CD4-positive, alpha-beta T cell (primary cell): ENCODE measurements around the gene CXCL12. TPM values are rescaled to one million over a fixed set of nuclear protein-coding genes. Genes with fewer than 3 reads are reported as not detected.

Source experiments
- ATAC-seq: fragments of 200-7000 bp; cut with Tn5 transposase; one replicate; pipeline ENCODE4 v1.10.0; 2022; ENCODE audit warnings: mild to moderate bottlenecking; ENCODE audit not compliant: poor library complexity
- CTCF ChIA-PET: fragments of 350-600 bp; sonication (Branson Sonifier 250); formaldehyde crosslinking; loops from one replicate; lab custom pipeline; 2021; ENCODE audit warnings: antibody characterized with exemption, inconsistent platforms; lab: Charles Lee
- POLR2A ChIA-PET: fragments of 350-600 bp; sonication (Branson Sonifier 250); formaldehyde crosslinking; loops from one replicate; lab custom pipeline; 2021; ENCODE audit warnings: antibody characterized with exemption, inconsistent platforms; lab: Charles Lee
- DNase-seq, 14 experiments: peaks; one replicate each; pipeline ENCODE4 v3.0.0-alpha.2; 2013 to 2020; ENCODE audit warnings: mixed read lengths in 2 of 14
- H3K27ac ChIP-seq, 2 donors: one replicate each; pipeline versions ENCODE4 v1.5.1 to v1.7.0; 2013; ENCODE audit warnings: low read length in 2 of 2, low read depth in 1 of 2, mild to moderate bottlenecking in 1 of 2
- H3K27me3 ChIP-seq, 2 experiments: 1 replicate in 1 of 2; 2 replicates in 1 of 2; pipeline versions ENCODE4 v1.6.1 to v1.7.0; 2013; ENCODE audit warnings: low read length in 2 of 2, control low read depth in 1 of 2, mild to moderate bottlenecking in 1 of 2, moderate library complexity in 1 of 2; ENCODE audit not compliant: insufficient read depth in 2 of 2, control insufficient read depth in 1 of 2
- H3K36me3 ChIP-seq: one replicate; pipeline ENCODE4 v1.6.1; 2013; ENCODE audit warnings: low read length, control low read depth; ENCODE audit not compliant: insufficient read depth
- H3K4me1 ChIP-seq: one replicate; pipeline ENCODE4 v1.6.1; 2013; ENCODE audit warnings: low read length, control low read depth; ENCODE audit not compliant: insufficient read depth
- H3K4me3 ChIP-seq: one replicate; pipeline ENCODE4 v1.5.1; 2013; ENCODE audit warnings: mild to moderate bottlenecking, low read length, moderate library complexity
- H3K9me3 ChIP-seq, 2 experiments: 1 replicate in 1 of 2; 2 replicates in 1 of 2; pipeline versions ENCODE4 v1.6.1 to v1.7.0; 2013; ENCODE audit warnings: low read length in 2 of 2, mild to moderate bottlenecking in 2 of 2, control low read depth in 1 of 2, moderate library complexity in 1 of 2; ENCODE audit not compliant: control insufficient read depth in 1 of 2, insufficient read depth in 1 of 2
- H3K27ac Mint-ChIP-seq: one replicate; pipeline ENCODE4 v1.8.0; 2020; ENCODE audit warnings: mixed read lengths
- H3K27me3 Mint-ChIP-seq: one replicate; pipeline ENCODE4 v1.8.0; 2021; ENCODE audit warnings: mixed read lengths
- H3K36me3 Mint-ChIP-seq: one replicate; pipeline ENCODE4 v1.8.0; 2021; ENCODE audit warnings: low read depth, mixed read lengths
- H3K4me1 Mint-ChIP-seq: one replicate; pipeline ENCODE4 v1.8.0; 2021; ENCODE audit warnings: low read depth, mixed read lengths
- H3K4me3 Mint-ChIP-seq: one replicate; pipeline ENCODE4 v1.8.0; 2020; ENCODE audit warnings: mild to moderate bottlenecking, mixed read lengths
- H3K9me3 Mint-ChIP-seq: one replicate; pipeline ENCODE4 v1.8.0; 2020; ENCODE audit warnings: mixed read lengths
- CTCF ChIP-seq: fragments of 200-600 bp; IDR thresholded peaks from one replicate; pipeline ENCODE4 v1.8.0; 2022; ENCODE audit warnings: antibody characterized with exemption, mild to moderate bottlenecking
- intact Hi-C, 2 experiments: fragments of 100-400 bp; cut with DNase I in 1 of 2; cut with micrococcal nuclease in 1 of 2; formaldehyde crosslinking; loops; one replicate each; pipeline versions ENCODE4 v1.15.1 to v1.9.0; 2023 to 2025; cut with DNase I, micrococcal nuclease
- total RNA-seq, 174 experiments: library from RNA in 2 of 174; stranded (reverse) in 2 of 174; gene quantifications; one replicate each; pipeline ENCODE4 v1.2.3 and lab custom pipeline; 2021 to 2026

The CXCL12 gene
- total RNA-seq, 2 experiments from 2014 or later: not detected

- no peaks in the 10 kb centered on the region for H3K9me3 Mint-ChIP-seq
- POLR2A ChIA-PET: no interaction called here
- intact Hi-C loops: no loop called here
- H3K36me3 ChIP-seq: no peaks in the 10 kb centered on the region
- H3K27ac Mint-ChIP-seq: no peak overlapping the region
- DNase-seq: no peak
- peaks cover 5% of the 10 kb centered on the region for H3K27me3 Mint-ChIP-seq
- H3K36me3 Mint-ChIP-seq: no peaks in the 10 kb centered on the region
- CTCF ChIA-PET: no interaction called here
- no peaks in the 10 kb centered on the region for H3K4me1 ChIP-seq
- ATAC-seq: no peak
- H3K4me3 Mint-ChIP-seq: no peak overlapping the region
- H3K4me1 Mint-ChIP-seq: no peaks in the 10 kb centered on the region
- H3K27ac ChIP-seq: no peak overlapping the region
- no peak overlapping the region for H3K4me3 ChIP-seq
- TF ChIP-seq CTCF: no peak
- H3K27me3 ChIP-seq: no peaks in the 10 kb centered on the region
- H3K9me3 ChIP-seq: no peaks in the 10 kb centered on the region
Observed at GRCh38 chr10:44355630-44356029, 29.3 kb downstream of the CXCL12 start.

DNA sequence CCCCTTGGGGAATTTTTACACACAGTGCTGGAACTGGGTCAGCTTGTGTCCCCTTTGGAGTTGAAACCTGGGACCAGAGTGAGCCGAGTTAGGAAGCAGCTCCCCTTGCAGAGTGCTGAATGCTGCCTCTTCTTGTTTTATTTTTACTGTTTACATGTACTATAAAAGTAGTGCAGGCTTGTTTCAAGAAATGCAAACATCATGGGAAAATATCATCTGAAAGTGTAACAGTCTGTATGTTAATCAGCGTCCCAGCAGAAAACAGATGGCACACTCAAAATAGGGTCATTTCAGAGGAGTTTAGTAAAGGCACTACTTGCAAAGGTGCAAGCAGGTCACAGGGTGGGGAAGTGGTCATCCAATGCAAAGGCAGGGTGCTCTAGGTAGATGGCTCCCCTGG lies 30.1 kb downstream of the CXCL12 start:
- H3K4me1 ChIP-seq: no peaks in the 10 kb centered on the region
- H3K36me3 ChIP-seq: no peaks in the 10 kb centered on the region
- Mint-ChIP-seq H3K4me3 (no peak overlapping the region), H3K27ac (no peak overlapping the region), H3K36me3 (no peaks in the 10 kb centered on the region), H3K27me3 (peaks cover 5% of the 10 kb centered on the region), H3K9me3 (no peaks in the 10 kb centered on the region), H3K4me1 (no peaks in the 10 kb centered on the region)
- no peak overlapping the region for H3K27ac ChIP-seq
- POLR2A ChIA-PET: no interaction called here
- TF ChIP-seq CTCF: no peak
- CTCF ChIA-PET: no interaction called here
- intact Hi-C loops: no loop called here
- H3K4me3 ChIP-seq: no peak overlapping the region
- no peaks in the 10 kb centered on the region for H3K9me3 ChIP-seq
- ATAC-seq (no peak), DNase-seq (no peak)
- no peaks in the 10 kb centered on the region for H3K27me3 ChIP-seq

DNA sequence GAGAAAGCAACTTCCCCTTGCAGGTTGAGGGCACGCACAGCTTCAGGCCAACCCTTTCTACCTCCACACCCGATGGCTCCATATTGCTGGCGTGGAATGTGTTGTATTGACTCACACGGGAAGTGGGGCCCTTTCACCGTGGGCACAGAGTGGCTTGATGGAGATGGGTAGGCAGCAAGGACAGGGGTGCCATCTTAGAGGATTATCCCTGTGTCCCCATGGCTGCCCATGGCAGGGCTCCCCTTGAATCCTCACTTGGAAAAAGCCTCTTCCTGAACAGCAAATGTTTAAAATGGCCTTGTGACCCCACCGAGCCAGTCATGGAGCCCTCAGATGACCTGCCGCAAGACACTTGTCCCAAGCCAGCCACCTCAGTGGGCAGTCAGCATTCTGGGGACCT lies 31.2 kb downstream of the CXCL12 start:
- ATAC-seq: no peak
- intact Hi-C loops: no loop called here
- H3K4me3 ChIP-seq: no peak overlapping the region
- no peaks in the 10 kb centered on the region for H3K27me3 ChIP-seq
- H3K27ac Mint-ChIP-seq: no peak overlapping the region
- ChIA-PET CTCF (no interaction called here), POLR2A (no interaction called here)
- no peaks in the 10 kb centered on the region for H3K9me3 Mint-ChIP-seq
- no peaks in the 10 kb centered on the region for H3K4me1 ChIP-seq
- H3K4me3 Mint-ChIP-seq: no peak overlapping the region
- no peak for TF ChIP-seq CTCF
- peaks cover 5% of the 10 kb centered on the region for H3K27me3 Mint-ChIP-seq
- H3K27ac ChIP-seq: no peak overlapping the region
- no peak for DNase-seq
- H3K9me3 ChIP-seq: no peaks in the 10 kb centered on the region
- no peaks in the 10 kb centered on the region for H3K36me3 Mint-ChIP-seq
- H3K4me1 Mint-ChIP-seq: no peaks in the 10 kb centered on the region
- no peaks in the 10 kb centered on the region for H3K36me3 ChIP-seq
